ENCODE measurements around the gene KIAA1328.
"Not testable (repeated sequence)": the region's sequence is repeated elsewhere in the genome, so short reads cannot be mapped to it uniquely, and the experiment has no call there.

The KIAA1328 gene

GRCh38 chr18:37122877-37123276 lies 293.9 kb downstream of the KIAA1328 start:
- in situ Hi-C loops (cut with HindIII; ENCODE audit: low sequenced_read_pairs) = no loop called here

GRCh38 chr18:37124516-37124915 lies 295.6 kb downstream of the KIAA1328 start:
- in situ Hi-C loops (cut with HindIII; ENCODE audit: low sequenced_read_pairs) = no loop called here

GRCh38 chr18:37135177-37135576 lies 306.2 kb downstream of the KIAA1328 start:
- in situ Hi-C loops (cut with HindIII; ENCODE audit: low sequenced_read_pairs) = no loop called here

- in situ Hi-C loops (cut with HindIII; ENCODE audit: low sequenced_read_pairs) = no loop called here
Measured at GRCh38 chr18:37138456-37138855, 309.5 kb downstream of the KIAA1328 start.

GRCh38 chr18:37139876-37140275 lies 310.9 kb downstream of the KIAA1328 start:
- in situ Hi-C loops (cut with HindIII; ENCODE audit: low sequenced_read_pairs) = no loop called here

GRCh38 chr18:37144921-37145320 lies 316.0 kb downstream of the KIAA1328 start:
- in situ Hi-C loops (cut with HindIII; ENCODE audit: low sequenced_read_pairs) = no loop called here

- in situ Hi-C loops (cut with HindIII; ENCODE audit: low sequenced_read_pairs) = no loop called here
Measured at GRCh38 chr18:37156330-37156942, 327.5 kb downstream of the KIAA1328 start.

GRCh38 chr18:37160038-37160820 lies 331.3 kb downstream of the KIAA1328 start:
- in situ Hi-C loops (cut with HindIII; ENCODE audit: low sequenced_read_pairs) = no loop called here

GRCh38 chr18:37161491-37161890 lies 332.6 kb downstream of the KIAA1328 start:
- in situ Hi-C loops (cut with HindIII; ENCODE audit: low sequenced_read_pairs) = no loop called here

GRCh38 chr18:37162551-37162950 lies 333.6 kb downstream of the KIAA1328 start:
- in situ Hi-C loops (cut with HindIII; ENCODE audit: low sequenced_read_pairs) = no loop called here

GRCh38 chr18:37163119-37163518 lies 334.2 kb downstream of the KIAA1328 start:
- in situ Hi-C loops (cut with HindIII; ENCODE audit: low sequenced_read_pairs) = no loop called here

GRCh38 chr18:37166491-37166890 lies 337.6 kb downstream of the KIAA1328 start:
- in situ Hi-C loops (cut with HindIII; ENCODE audit: low sequenced_read_pairs) = no loop called here

- in situ Hi-C loops (cut with HindIII; ENCODE audit: low sequenced_read_pairs) = not testable (repeated sequence)
Measured at GRCh38 chr18:37166966-37167365, 338.0 kb downstream of the KIAA1328 start.

GRCh38 chr18:37170984-37171383 lies 342.1 kb downstream of the KIAA1328 start:
- in situ Hi-C loops (cut with HindIII; ENCODE audit: low sequenced_read_pairs) = no loop called here

- in situ Hi-C loops (cut with HindIII; ENCODE audit: low sequenced_read_pairs) = no loop called here
Measured at GRCh38 chr18:37173384-37173783, 344.5 kb downstream of the KIAA1328 start.

GRCh38 chr18:37175727-37176620 lies 347.0 kb downstream of the KIAA1328 start:
- in situ Hi-C loops (cut with HindIII; ENCODE audit: low sequenced_read_pairs) = no loop called here

GRCh38 chr18:37176621-37176934 lies 347.7 kb downstream of the KIAA1328 start:
- in situ Hi-C loops (cut with HindIII; ENCODE audit: low sequenced_read_pairs) = no loop called here

GRCh38 chr18:37179384-37179783 lies 350.5 kb downstream of the KIAA1328 start:
- in situ Hi-C loops (cut with HindIII; ENCODE audit: low sequenced_read_pairs) = no loop called here

- in situ Hi-C loops (cut with HindIII; ENCODE audit: low sequenced_read_pairs) = no loop called here
Measured at GRCh38 chr18:37180086-37180485, 351.2 kb downstream of the KIAA1328 start.

GRCh38 chr18:37182340-37183135 lies 353.6 kb downstream of the KIAA1328 start:
- in situ Hi-C loops (cut with HindIII; ENCODE audit: low sequenced_read_pairs) = no loop called here
